Stimulated activated CD4-positive, alpha-beta T cell treated with anti-CD3 and anti-CD28 coated beads, Interleukin-15, amount 100 ng/mL, for 24 hours (primary cell): Measurements from ENCODE around the gene NCKIPSD.
"Not testable (repeated sequence)": the region's sequence is repeated elsewhere in the genome, so short reads cannot be mapped to it uniquely, and the experiment has no call there.

Experiments
- DNase-seq: peaks from one replicate; pipeline ENCODE4 v3.0.0-alpha.2; 2020

Gene NCKIPSD

GRCh38 chr3:48685603-48686511 is at the start of gene NCKIPSD:
NCKIPSD (minus strand) TSS chr3:48685915; CDS start chr3:48685807, 108 bp downstream.
- peak; percentile 94 for DNase-seq

- not testable (repeated sequence) for DNase-seq
Observed at GRCh38 chr3:48735075-48735767, 49.5 kb upstream of the NCKIPSD start.

- not testable (repeated sequence) for DNase-seq
Observed at GRCh38 chr3:48734541-48734940, 48.8 kb upstream of the NCKIPSD start.

GRCh38 chr3:48733752-48734518 is 48.2 kb upstream of the NCKIPSD start:
- not testable (repeated sequence) for DNase-seq

- no peak for DNase-seq
Observed at GRCh38 chr3:48727511-48727910, 41.8 kb upstream of the NCKIPSD start.

- not testable (repeated sequence) for DNase-seq
Observed at GRCh38 chr3:48725185-48725855, 39.6 kb upstream of the NCKIPSD start.

GRCh38 chr3:48723725-48724124 is 38.0 kb upstream of the NCKIPSD start:
- no peak for DNase-seq

GRCh38 chr3:48723293-48723692 is 37.6 kb upstream of the NCKIPSD start:
- not testable (repeated sequence) for DNase-seq

GRCh38 chr3:48716982-48717746 is 31.4 kb upstream of the NCKIPSD start, which contains the start of gene IP6K2:
IP6K2 (minus strand) TSS chr3:48717221; CDS start chr3:48695291, 21,930 bp downstream.
- peak; percentile 100 for DNase-seq

GRCh38 chr3:48716508-48716981 is 30.8 kb upstream of the NCKIPSD start:
- peak; percentile 33 for DNase-seq

GRCh38 chr3:48715174-48715800 is 29.6 kb upstream of the NCKIPSD start:
- no peak for DNase-seq

GRCh38 chr3:48711727-48712126 is 26.0 kb upstream of the NCKIPSD start:
- DNase-seq = no peak

- DNase-seq = no peak
Observed at GRCh38 chr3:48709051-48709461, 23.3 kb upstream of the NCKIPSD start.

GRCh38 chr3:48708481-48708889 is 22.8 kb upstream of the NCKIPSD start:
- DNase-seq = no peak

- no peak for DNase-seq
Observed at GRCh38 chr3:48707157-48707556, 21.4 kb upstream of the NCKIPSD start.

- no peak for DNase-seq
Observed at GRCh38 chr3:48702320-48702920, 16.7 kb upstream of the NCKIPSD start.

GRCh38 chr3:48700731-48701405 is 15.2 kb upstream of the NCKIPSD start:
- DNase-seq = no peak

GRCh38 chr3:48698891-48699290 is 13.2 kb upstream of the NCKIPSD start:
- DNase-seq = no peak

- no peak for DNase-seq
Observed at GRCh38 chr3:48697952-48698351, 12.2 kb upstream of the NCKIPSD start.

GRCh38 chr3:48696601-48697000 is 10.9 kb upstream of the NCKIPSD start:
- DNase-seq = no peak
